ENCODE results near the gene GDPGP1. TPM values are rescaled to one million over a fixed set of nuclear protein-coding genes. Genes with fewer than 3 reads are reported as not detected.
A peak's percentile ranks its signal among the peaks of the same experiment; 100 is the strongest.

Gene GDPGP1
- total and polyA plus RNA-seq, 3 experiments from 2014 or later, result 0.85 to 11.6 (median 10.3) TPM

GRCh38 chr15:90201130-90201943, 32.7 kb upstream of the GDPGP1 start, which contains the start of gene SEMA4B:
Gene SEMA4B, plus strand, starts transcription at chr15:90201330. Its CDS starts 249 bp downstream, at chr15:90201579.
- peaks cover 15 to 30% (median 23%) of the 10 kb centered on the region in 3 donors for H3K4me1 Mint-ChIP-seq
- peak; percentile 65 to 81 (median 73) for DNase-seq
- H3K9me3 Mint-ChIP-seq, result no peaks in the 10 kb centered on the region
- peak within 1 kb of the TSS; percentile 82 to 96 (median 88) for H3K4me3 Mint-ChIP-seq
- no peaks in the 10 kb centered on the region for H3K27me3 ChIP-seq (ENCODE audit: insufficient read depth, low read length, poor library complexity, severe bottlenecking)
- no peaks in the 10 kb centered on the region for H3K9me3 ChIP-seq (ENCODE audit: low read length)
- H3K4me3 ChIP-seq (ENCODE audit: low read length), result peak within 1 kb of the TSS; percentile 74
- POLR2A ChIA-PET, result interaction anchor here (0.6 to 3.0 kb wide), 7 partner anchors 14 to 753 kb away, joined by 3 to 39 read pairs (median 4); partner anchors contain the start of genes CIB1, GDPGP1 and NGRN
- peak within 1 kb of the TSS; percentile 60 to 97 (median 88) for H3K27ac Mint-ChIP-seq
- no peaks in the 10 kb centered on the region for H3K36me3 ChIP-seq (ENCODE audit: insufficient read depth, low read length)
- peaks cover 0 to 6% (median 2%) of the 10 kb centered on the region in 3 donors for H3K36me3 Mint-ChIP-seq
- no peaks in the 10 kb centered on the region for H3K27me3 Mint-ChIP-seq
- peak within 1 kb of the TSS; percentile 57 for H3K27ac ChIP-seq (ENCODE audit: low read depth, low read length)
- CTCF ChIA-PET, result interaction anchor here (0.8 to 2.2 kb wide), 11 partner anchors 8 to 107 kb away, joined by 3 to 9 read pairs (median 3); partner anchors contain the start of genes CIB1 and GDPGP1
- peaks cover 24% of the 10 kb centered on the region for H3K4me1 ChIP-seq (ENCODE audit: insufficient read depth, low read length)

GRCh38 chr15:90201944-90202375, 32.0 kb upstream of the GDPGP1 start:
- DNase-seq, result no peak
- Mint-ChIP-seq H3K9me3 (no peaks in the 10 kb centered on the region), H3K36me3 (peaks cover 0 to 8% (median 2%) of the 10 kb centered on the region in 3 donors)

GRCh38 chr15:90202929-90203328, 31.1 kb upstream of the GDPGP1 start:
- Histone ChIP-seq H3K36me3 (ENCODE audit: insufficient read depth, low read length) (no peaks in the 10 kb centered on the region), H3K27ac (ENCODE audit: low read depth, low read length) (no peak overlapping the region), H3K4me3 (ENCODE audit: low read length) (no peak overlapping the region)

More at GRCh38 chr15:90201944-90202375, 32.0 kb upstream of the GDPGP1 start:
- no peaks in the 10 kb centered on the region for H3K27me3 Mint-ChIP-seq
- H3K9me3 ChIP-seq (ENCODE audit: low read length), result no peaks in the 10 kb centered on the region
- H3K27ac ChIP-seq (ENCODE audit: low read depth, low read length), result peak overlapping the region; percentile 57
- CTCF ChIA-PET, result interaction anchor here (1.1 to 2.2 kb wide), 7 partner anchors 9 to 32 kb away, joined by 3 to 9 read pairs (median 3); partner anchors contain the start of genes CIB1 and GDPGP1
- H3K27me3 ChIP-seq (ENCODE audit: insufficient read depth, low read length, poor library complexity, severe bottlenecking), result no peaks in the 10 kb centered on the region
- H3K4me1 ChIP-seq (ENCODE audit: insufficient read depth, low read length), result peaks cover 24% of the 10 kb centered on the region
- H3K4me1 Mint-ChIP-seq, result peaks cover 15 to 30% (median 23%) of the 10 kb centered on the region in 3 donors
- peak overlapping the region; percentile 74 for H3K4me3 ChIP-seq (ENCODE audit: low read length)
- POLR2A ChIA-PET, result interaction anchor here (0.6 to 3.0 kb wide), 4 partner anchors 31 to 752 kb away, joined by 3 to 39 read pairs (median 6); partner anchors contain the start of genes CIB1, GDPGP1 and NGRN
- H3K36me3 ChIP-seq (ENCODE audit: insufficient read depth, low read length), result no peaks in the 10 kb centered on the region
- H3K27ac Mint-ChIP-seq, result peak overlapping the region in 5 of 8 donors; percentile 43 to 84 (median 65)
- H3K4me3 Mint-ChIP-seq, result peak overlapping the region; percentile 79 to 96 (median 88)

GRCh38 chr15:90203473-90203872, 30.5 kb upstream of the GDPGP1 start:
- Mint-ChIP-seq H3K27ac (no peak overlapping the region), H3K4me1 (peaks cover 15 to 29% (median 20%) of the 10 kb centered on the region in 3 donors), H3K4me3 (peak overlapping the region in 5 of 7 donors; percentile 11 to 97 (median 93)), H3K27me3 (no peaks in the 10 kb centered on the region), H3K36me3 (peaks cover 0 to 10% (median under 1%) of the 10 kb centered on the region in 3 donors), H3K9me3 (no peaks in the 10 kb centered on the region)
- Histone ChIP-seq H3K27ac (ENCODE audit: low read depth, low read length) (no peak overlapping the region), H3K36me3 (ENCODE audit: insufficient read depth, low read length) (no peaks in the 10 kb centered on the region), H3K27me3 (ENCODE audit: insufficient read depth, low read length, poor library complexity, severe bottlenecking) (no peaks in the 10 kb centered on the region), H3K4me1 (ENCODE audit: insufficient read depth, low read length) (peaks cover 24% of the 10 kb centered on the region), H3K4me3 (ENCODE audit: low read length) (no peak overlapping the region), H3K9me3 (ENCODE audit: low read length) (no peaks in the 10 kb centered on the region)
- ChIA-PET CTCF (interaction anchor here (1.0 to 2.4 kb wide), 2 partner anchors 18 to 28 kb away, joined by 3 to 8 read pairs; no protein-coding TSS in a partner anchor), POLR2A (interaction anchor here (0.6 kb wide), 1 partner anchor 42 kb away, joined by 5 read pairs; no protein-coding TSS in a partner anchor)
- DNase-seq, result no peak

More at GRCh38 chr15:90202929-90203328, 31.1 kb upstream of the GDPGP1 start:
- Mint-ChIP-seq H3K36me3 (peaks cover 0 to 10% (median 2%) of the 10 kb centered on the region in 3 donors), H3K4me3 (peak overlapping the region; percentile 79 to 97 (median 88)), H3K27me3 (no peaks in the 10 kb centered on the region), H3K9me3 (no peaks in the 10 kb centered on the region), H3K4me1 (peaks cover 15 to 30% (median 23%) of the 10 kb centered on the region in 3 donors), H3K27ac (peak overlapping the region in 5 of 8 donors; percentile 13 to 94 (median 88))
- H3K4me1 ChIP-seq (ENCODE audit: insufficient read depth, low read length), result peaks cover 24% of the 10 kb centered on the region
- ChIA-PET CTCF (interaction anchor here (1.0 to 2.4 kb wide), 3 partner anchors 18 to 31 kb away, joined by 3 to 8 read pairs (median 5); partner anchors contain the start of genes CIB1 and GDPGP1), POLR2A (interaction anchor here (0.6 kb wide), 1 partner anchor 43 kb away, joined by 5 read pairs; no protein-coding TSS in a partner anchor)
- DNase-seq, result no peak
- H3K27me3 ChIP-seq (ENCODE audit: insufficient read depth, low read length, poor library complexity, severe bottlenecking), result no peaks in the 10 kb centered on the region
- H3K9me3 ChIP-seq (ENCODE audit: low read length), result no peaks in the 10 kb centered on the region

- ChIA-PET POLR2A (no interaction called here), CTCF (interaction anchor here (1.0 to 2.4 kb wide), 2 partner anchors 17 to 27 kb away, joined by 3 to 8 read pairs; no protein-coding TSS in a partner anchor)
- H3K4me1 Mint-ChIP-seq, result peaks cover 15 to 28% (median 18%) of the 10 kb centered on the region in 3 donors
- Histone ChIP-seq H3K4me1 (ENCODE audit: insufficient read depth, low read length) (peaks cover 24% of the 10 kb centered on the region), H3K27ac (ENCODE audit: low read depth, low read length) (no peak overlapping the region), H3K36me3 (ENCODE audit: insufficient read depth, low read length) (no peaks in the 10 kb centered on the region), H3K4me3 (ENCODE audit: low read length) (no peak overlapping the region), H3K9me3 (ENCODE audit: low read length) (no peaks in the 10 kb centered on the region), H3K27me3 (ENCODE audit: insufficient read depth, low read length, poor library complexity, severe bottlenecking) (no peaks in the 10 kb centered on the region)
- peak overlapping the region in 3 of 7 donors; percentile 11 to 84 (median 24) for H3K4me3 Mint-ChIP-seq
- peaks cover 0 to 10% (median 0%) of the 10 kb centered on the region in 3 donors for H3K36me3 Mint-ChIP-seq
- no peaks in the 10 kb centered on the region for H3K9me3 Mint-ChIP-seq
- no peak for DNase-seq
- H3K27ac Mint-ChIP-seq, result no peak overlapping the region
- H3K27me3 Mint-ChIP-seq, result no peaks in the 10 kb centered on the region
Observed at GRCh38 chr15:90203922-90204321, 30.1 kb upstream of the GDPGP1 start.

GRCh38 chr15:90205050-90205848, 28.8 kb upstream of the GDPGP1 start:
- Histone ChIP-seq H3K27me3 (ENCODE audit: insufficient read depth, low read length, poor library complexity, severe bottlenecking) (no peaks in the 10 kb centered on the region), H3K4me3 (ENCODE audit: low read length) (no peak overlapping the region), H3K27ac (ENCODE audit: low read depth, low read length) (no peak overlapping the region), H3K36me3 (ENCODE audit: insufficient read depth, low read length) (no peaks in the 10 kb centered on the region), H3K9me3 (ENCODE audit: low read length) (no peaks in the 10 kb centered on the region), H3K4me1 (ENCODE audit: insufficient read depth, low read length) (peaks cover 29% of the 10 kb centered on the region)
- ChIA-PET POLR2A (interaction anchor here (0.6 kb wide), 1 partner anchor 24 kb away, joined by 3 read pairs; no protein-coding TSS in a partner anchor), CTCF (interaction anchor here (2.4 kb wide), 1 partner anchor 26 kb away, joined by 8 read pairs; no protein-coding TSS in a partner anchor)
- Mint-ChIP-seq H3K4me1 (peaks cover 23 to 37% (median 27%) of the 10 kb centered on the region in 3 donors), H3K9me3 (no peaks in the 10 kb centered on the region), H3K27me3 (no peaks in the 10 kb centered on the region), H3K27ac (peak overlapping the region in 2 of 8 donors; percentile 12 to 38), H3K36me3 (peaks cover 0 to 17% (median 0%) of the 10 kb centered on the region in 3 donors), H3K4me3 (peak overlapping the region in 1 of 7 donors; percentile 20)
- no peak for DNase-seq

GRCh38 chr15:90205886-90206285, 28.1 kb upstream of the GDPGP1 start:
- Mint-ChIP-seq H3K4me1 (peaks cover 24 to 38% (median 28%) of the 10 kb centered on the region in 3 donors), H3K4me3 (no peak overlapping the region), H3K36me3 (peaks cover 0 to 22% (median 0%) of the 10 kb centered on the region in 3 donors), H3K27me3 (no peaks in the 10 kb centered on the region), H3K9me3 (no peaks in the 10 kb centered on the region), H3K27ac (no peak overlapping the region)
- Histone ChIP-seq H3K9me3 (ENCODE audit: low read length) (no peaks in the 10 kb centered on the region), H3K27me3 (ENCODE audit: insufficient read depth, low read length, poor library complexity, severe bottlenecking) (no peaks in the 10 kb centered on the region), H3K36me3 (ENCODE audit: insufficient read depth, low read length) (no peaks in the 10 kb centered on the region), H3K4me3 (ENCODE audit: low read length) (no peak overlapping the region), H3K27ac (ENCODE audit: low read depth, low read length) (no peak overlapping the region), H3K4me1 (ENCODE audit: insufficient read depth, low read length) (peaks cover 23% of the 10 kb centered on the region)
- CTCF ChIA-PET, result no interaction called here
- POLR2A ChIA-PET, result no interaction called here
- DNase-seq, result no peak
